OCI-LY3 (cell line): Measurements from ENCODE around the gene STK38L.

Source experiments
- H2AFZ ChIP-seq: fragments of 200-600, 300-600 bp; shearing (Covaris generic); 2 replicates; pipeline ENCODE4 v1.6.0; 2014; ENCODE audit warnings: antibody characterized with exemption, low read depth, low read length
- H3K27ac ChIP-seq: fragments of 200-600, 300-600 bp; sonication (generic); 2 replicates; pipeline ENCODE4 v1.5.1; 2014; ENCODE audit warnings: mild to moderate bottlenecking, low read length, moderate library complexity, mixed read lengths
- H3K27me3 ChIP-seq: fragments of 200-600, 300-600 bp; sonication (generic); 2 replicates; pipeline ENCODE4 v1.6.1; 2014; ENCODE audit warnings: low read depth, low read length, mixed read lengths
- H3K36me3 ChIP-seq: fragments of 200-600, 300-600 bp; sonication (generic); replicated peaks from 2 replicates; pipeline ENCODE3; 2014; ENCODE audit warnings: low read depth, low read length, mixed read lengths
- H3K4me1 ChIP-seq: fragments of 300-600, 200-600 bp; sonication (generic); 2 replicates; pipeline ENCODE4 v1.6.1; 2014; ENCODE audit warnings: low read length, mixed read lengths
- H3K4me2 ChIP-seq: fragments of 200-600, 300-600 bp; sonication (generic); 2 replicates; pipeline ENCODE4 v1.6.1; 2014; ENCODE audit warnings: low read length, mixed read lengths
- H3K4me3 ChIP-seq: fragments of 300-600, 200-600 bp; sonication (generic); 2 replicates; pipeline ENCODE4 v1.5.1; 2014; ENCODE audit warnings: antibody characterized with exemption, mild to moderate bottlenecking, low read length, moderate library complexity
- H3K79me2 ChIP-seq: fragments of 300-600, 200-600 bp; shearing (Covaris generic); 2 replicates; pipeline ENCODE4 v1.6.1; 2014; ENCODE audit warnings: mild to moderate bottlenecking, low read length, mixed read lengths
- H3K9ac ChIP-seq: fragments of 300-600, 200-600 bp; shearing (Covaris generic); 2 replicates; pipeline ENCODE4 v1.6.0; 2014; ENCODE audit warnings: mild to moderate bottlenecking, low read length, moderate library complexity
- H3K9me3 ChIP-seq: fragments of 200-600, 300-600 bp; shearing (Covaris generic); 2 replicates; pipeline ENCODE4 v1.6.1; 2014; ENCODE audit warnings: low read length, mixed read lengths; ENCODE audit not compliant: insufficient read depth
- H4K20me1 ChIP-seq: fragments of 200-600, 300-600 bp; sonication (generic); 2 replicates; pipeline ENCODE4 v1.6.1; 2016; ENCODE audit warnings: low read length, mixed read lengths; ENCODE audit not compliant: insufficient read depth
- EZH2phosphoT487 ChIP-seq: fragments of 200-600 bp; shearing (Covaris generic); IDR thresholded peaks from 2 replicates; pipeline ENCODE4 v1.6.1; 2018; ENCODE audit warnings: antibody characterized with exemption, mixed run types, low read depth
- TF ChIP-seq, protein P1 (sequence below): fragments of 200-600, 300-600 bp; sonication (generic); IDR thresholded peaks from 2 replicates; pipeline ENCODE4 v1.5.1; 2014; ENCODE audit warnings: antibody characterized with exemption, low read length, low read depth

Gene STK38L

DNA sequence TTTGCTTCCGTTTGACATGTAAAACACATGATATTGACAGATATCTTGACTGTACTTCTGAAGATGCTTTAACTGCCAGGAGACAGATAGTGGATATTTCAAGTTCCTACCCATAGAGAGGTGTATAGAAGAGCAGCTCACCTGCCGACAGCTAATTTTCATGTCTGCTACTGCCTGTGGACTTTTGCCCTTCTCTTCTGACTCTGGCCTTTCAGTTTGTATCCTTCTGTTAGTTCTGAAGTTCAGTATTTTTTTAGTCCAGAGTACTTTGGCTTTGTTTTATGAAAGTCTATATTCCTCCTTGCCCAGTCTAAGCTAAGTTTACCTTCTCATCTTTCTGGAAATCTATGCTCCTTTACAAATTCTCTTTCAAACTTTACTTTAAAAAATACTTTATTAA lies 30.8 kb upstream of the STK38L start:
- H2AFZ ChIP-seq, result peak overlapping the region; percentile 48; the same call in 1 of the 2 replicates
- H3K4me2 ChIP-seq, result peak overlapping the region; percentile 23
- peak overlapping the region; percentile 53 for H3K27ac ChIP-seq
- peak overlapping the region; percentile 33; the same call in 1 of the 2 replicates for H3K9ac ChIP-seq
- H3K36me3 ChIP-seq, result peaks cover 16% of the 10 kb centered on the region
- no peaks in the 10 kb centered on the region for H4K20me1 ChIP-seq
- H3K4me3 ChIP-seq, result no peak overlapping the region
- H3K79me2 ChIP-seq, result no peaks in the 10 kb centered on the region
- TF ChIP-seq, protein P1, sequence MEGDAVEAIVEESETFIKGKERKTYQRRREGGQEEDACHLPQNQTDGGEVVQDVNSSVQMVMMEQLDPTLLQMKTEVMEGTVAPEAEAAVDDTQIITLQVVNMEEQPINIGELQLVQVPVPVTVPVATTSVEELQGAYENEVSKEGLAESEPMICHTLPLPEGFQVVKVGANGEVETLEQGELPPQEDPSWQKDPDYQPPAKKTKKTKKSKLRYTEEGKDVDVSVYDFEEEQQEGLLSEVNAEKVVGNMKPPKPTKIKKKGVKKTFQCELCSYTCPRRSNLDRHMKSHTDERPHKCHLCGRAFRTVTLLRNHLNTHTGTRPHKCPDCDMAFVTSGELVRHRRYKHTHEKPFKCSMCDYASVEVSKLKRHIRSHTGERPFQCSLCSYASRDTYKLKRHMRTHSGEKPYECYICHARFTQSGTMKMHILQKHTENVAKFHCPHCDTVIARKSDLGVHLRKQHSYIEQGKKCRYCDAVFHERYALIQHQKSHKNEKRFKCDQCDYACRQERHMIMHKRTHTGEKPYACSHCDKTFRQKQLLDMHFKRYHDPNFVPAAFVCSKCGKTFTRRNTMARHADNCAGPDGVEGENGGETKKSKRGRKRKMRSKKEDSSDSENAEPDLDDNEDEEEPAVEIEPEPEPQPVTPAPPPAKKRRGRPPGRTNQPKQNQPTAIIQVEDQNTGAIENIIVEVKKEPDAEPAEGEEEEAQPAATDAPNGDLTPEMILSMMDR, result no peak
- TF ChIP-seq EZH2phosphoT487, result no peak
- H3K4me1 ChIP-seq, result peaks cover 59% of the 10 kb centered on the region
- H3K9me3 ChIP-seq, result peaks cover 13% of the 10 kb centered on the region; the same call in 1 of the 2 replicates
- H3K27me3 ChIP-seq, result no peaks in the 10 kb centered on the region

DNA sequence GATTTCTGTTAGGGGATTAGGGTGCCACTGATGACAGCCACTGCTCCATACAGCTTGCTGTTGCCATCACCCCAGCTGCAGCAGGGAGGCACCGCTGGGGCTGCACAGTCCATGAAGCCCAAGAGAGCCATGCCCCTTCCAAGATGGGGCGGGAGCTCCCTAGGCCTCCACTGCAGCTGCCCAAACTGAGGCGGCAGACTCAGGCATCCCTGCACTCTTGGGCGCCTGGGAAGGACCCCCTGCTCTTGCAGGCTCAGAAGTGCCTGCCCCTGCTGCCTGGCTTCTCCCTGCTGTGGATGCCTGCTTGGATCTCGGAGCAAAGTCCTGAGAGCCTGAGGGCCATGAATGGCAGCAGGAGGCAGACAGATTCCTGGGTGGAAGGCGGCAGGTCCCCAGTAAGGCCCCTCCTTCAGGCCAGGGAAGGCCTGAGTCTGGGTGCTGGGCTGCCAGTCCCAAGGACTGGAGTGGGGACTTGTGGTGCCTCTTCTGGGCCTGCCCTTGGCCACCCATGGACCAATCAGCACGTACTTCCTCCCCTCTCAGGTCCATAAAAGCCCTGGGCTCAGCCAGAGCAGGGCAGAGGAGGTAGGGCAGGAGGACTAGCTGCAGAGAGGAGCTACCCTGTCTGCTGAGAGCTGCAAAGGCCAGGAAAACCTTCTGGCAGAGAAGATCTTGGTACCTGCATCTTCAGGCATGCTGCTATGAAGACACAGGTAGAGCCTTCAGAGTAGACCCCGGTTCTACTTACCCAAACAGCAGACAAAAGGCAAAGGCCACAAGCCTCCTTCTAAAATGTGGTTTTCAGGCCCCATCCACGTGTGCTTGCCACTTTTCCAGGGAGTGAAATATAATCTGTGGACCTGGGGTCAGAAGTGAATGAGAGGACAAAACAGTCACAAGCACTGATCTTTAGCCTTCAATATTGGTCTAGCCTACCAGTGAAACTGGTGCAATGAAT lies 30.0 kb upstream of the STK38L start:
- peak overlapping the region; percentile 53 for H3K27ac ChIP-seq
- H3K4me3 ChIP-seq, result no peak overlapping the region
- no peak overlapping the region for H2AFZ ChIP-seq
- no peaks in the 10 kb centered on the region for H3K27me3 ChIP-seq
- H3K4me2 ChIP-seq, result peak overlapping the region; percentile 23
- peaks cover 15% of the 10 kb centered on the region for H3K36me3 ChIP-seq
- peaks cover 11% of the 10 kb centered on the region; the same call in 1 of the 2 replicates for H3K9me3 ChIP-seq
- no peaks in the 10 kb centered on the region for H3K79me2 ChIP-seq
- H3K4me1 ChIP-seq, result peaks cover 59% of the 10 kb centered on the region
- peak overlapping the region; percentile 33; the same call in 1 of the 2 replicates for H3K9ac ChIP-seq
- no peak for TF ChIP-seq EZH2phosphoT487
- H4K20me1 ChIP-seq, result no peaks in the 10 kb centered on the region

DNA sequence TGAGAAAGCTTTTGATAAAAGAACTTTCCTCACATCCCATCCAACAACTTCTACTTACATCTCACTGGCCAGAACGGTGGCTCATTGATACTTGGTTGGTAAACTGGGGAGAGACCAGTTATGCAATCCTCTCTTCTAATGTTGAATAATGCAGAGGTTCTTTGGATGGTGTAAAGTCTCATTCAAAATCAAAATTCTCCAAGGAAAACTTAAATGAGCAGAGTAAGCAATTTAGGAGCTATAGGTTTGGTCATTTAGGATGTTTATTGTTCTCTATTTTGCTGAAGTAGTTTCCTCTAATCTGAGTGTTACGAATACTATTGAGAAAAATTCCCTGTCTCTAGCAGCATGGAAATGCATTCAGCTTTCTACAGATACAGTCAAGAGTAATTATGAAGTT lies 26.5 kb upstream of the STK38L start:
- no peaks in the 10 kb centered on the region for H4K20me1 ChIP-seq
- peak overlapping the region; percentile 17 for H3K4me3 ChIP-seq
- H3K9me3 ChIP-seq, result no peaks in the 10 kb centered on the region
- H2AFZ ChIP-seq, result peak overlapping the region; percentile 58; the same call in 1 of the 2 replicates
- TF ChIP-seq, protein P1, result no peak
- TF ChIP-seq EZH2phosphoT487, result no peak
- peak overlapping the region; percentile 97 for H3K27ac ChIP-seq
- H3K27me3 ChIP-seq, result no peaks in the 10 kb centered on the region
- H3K4me2 ChIP-seq, result peak overlapping the region; percentile 49
- H3K9ac ChIP-seq, result peak overlapping the region; percentile 49
- H3K79me2 ChIP-seq, result no peaks in the 10 kb centered on the region
- peaks cover 79% of the 10 kb centered on the region for H3K4me1 ChIP-seq
- H3K36me3 ChIP-seq, result peaks cover 5% of the 10 kb centered on the region

DNA sequence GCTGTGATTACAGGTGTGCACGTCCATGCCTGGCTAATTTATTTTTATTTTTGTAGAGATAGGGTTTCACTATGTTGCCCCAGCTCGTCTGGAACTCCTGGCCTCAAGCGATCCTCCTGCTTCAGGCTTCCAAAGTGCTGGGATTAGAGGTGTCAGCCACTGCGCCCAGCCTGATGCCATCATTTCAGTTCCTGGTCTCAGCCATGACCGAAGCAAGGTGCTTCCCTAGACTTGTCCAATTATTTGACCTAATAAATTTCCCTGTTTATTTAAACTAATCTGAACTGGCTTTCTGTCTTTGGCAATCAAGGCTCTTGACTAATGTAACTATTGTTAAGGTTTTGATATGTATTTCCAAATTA lies 24.4 kb upstream of the STK38L start:
- Histone ChIP-seq H3K9me3 (no peaks in the 10 kb centered on the region), H3K36me3 (peaks cover 7% of the 10 kb centered on the region), H4K20me1 (no peaks in the 10 kb centered on the region), H3K9ac (peak overlapping the region; percentile 83), H3K27me3 (no peaks in the 10 kb centered on the region), H2AFZ (no peak overlapping the region), H3K27ac (peak overlapping the region; percentile 97), H3K79me2 (no peaks in the 10 kb centered on the region), H3K4me1 (peaks cover 79% of the 10 kb centered on the region), H3K4me3 (peak overlapping the region; percentile 50), H3K4me2 (peak overlapping the region; percentile 77)
- TF ChIP-seq, protein P1, result no peak
